ENCODE data around the gene CLN6. TPM values are rescaled to one million over a fixed set of nuclear protein-coding genes. Genes with fewer than 3 reads are reported as not detected.
"Not testable (repeated sequence)": the region's sequence is repeated elsewhere in the genome, so short reads cannot be mapped to it uniquely, and the experiment has no call there.

The CLN6 gene
- total RNA-seq, 4 donors from 2014 or later: 13.2 to 30.8 (median 24.4) TPM

GRCh38 chr15:68244235-68244634, 14.7 kb upstream of the CLN6 start:
- intact Hi-C loops (cut with DNase I): no loop called here
- 86 to 94% methylated on average over 1 of the region's 1 CpG for WGBS, 2 donors
- DNase-seq: no peak

GRCh38 chr15:68241088-68241935, 11.8 kb upstream of the CLN6 start:
- Histone ChIP-seq H3K9me3 (peaks cover 0 to 8% (median 0%) of the 10 kb centered on the region in 3 donors), H3K4me3 (no peak overlapping the region), H3K27ac (no peak overlapping the region), H3K36me3 (no peaks in the 10 kb centered on the region), H3K4me1 (no peaks in the 10 kb centered on the region), H3K27me3 (no peaks in the 10 kb centered on the region)
- TF ChIP-seq POLR2A (IDR thresholded peaks at IDR 0.05) (no peak), CTCF (IDR thresholded peaks at IDR 0.05) (no peak)
- intact Hi-C loops (cut with DNase I): no loop called here
- DNase-seq: no peak
- 77% methylated on average over 4 to 5 of the region's 5 CpGs for WGBS, 2 donors

More at GRCh38 chr15:68244235-68244634, 14.7 kb upstream of the CLN6 start:
- Histone ChIP-seq H3K27ac (no peak overlapping the region), H3K27me3 (no peaks in the 10 kb centered on the region), H3K4me3 (no peak overlapping the region), H3K9me3 (peaks cover 0 to 8% (median 0%) of the 10 kb centered on the region in 3 donors), H3K36me3 (no peaks in the 10 kb centered on the region), H3K4me1 (no peaks in the 10 kb centered on the region)
- TF ChIP-seq CTCF (IDR thresholded peaks at IDR 0.05) (no peak), POLR2A (IDR thresholded peaks at IDR 0.05) (no peak)

GRCh38 chr15:68239025-68239424, 9.5 kb upstream of the CLN6 start:
- H3K4me1 ChIP-seq: peaks cover 0 to 12% (median 0%) of the 10 kb centered on the region in 3 donors
- TF ChIP-seq POLR2A (IDR thresholded peaks at IDR 0.05): no peak
- TF ChIP-seq CTCF (IDR thresholded peaks at IDR 0.05): no peak
- intact Hi-C loops (cut with DNase I): no loop called here
- H3K9me3 ChIP-seq: peaks cover 0 to under 1% (median 0%) of the 10 kb centered on the region in 3 donors
- H3K36me3 ChIP-seq: no peaks in the 10 kb centered on the region
- no peak overlapping the region for H3K4me3 ChIP-seq
- H3K27me3 ChIP-seq: peaks cover 0 to 5% (median 0%) of the 10 kb centered on the region in 4 donors
- DNase-seq: no peak
- no peak overlapping the region for H3K27ac ChIP-seq

- 44 to 58% methylated on average over 3 to 4 of the region's 4 CpGs for WGBS, 2 donors
- Histone ChIP-seq H3K4me3 (no peak overlapping the region), H3K9me3 (no peaks in the 10 kb centered on the region), H3K36me3 (no peaks in the 10 kb centered on the region), H3K4me1 (peaks cover 3 to 23% (median 5%) of the 10 kb centered on the region in 3 donors), H3K27me3 (peaks cover 0 to 41% (median 0%) of the 10 kb centered on the region in 4 donors), H3K27ac (no peak overlapping the region)
- DNase-seq: no peak
- intact Hi-C loops (cut with DNase I): no loop called here
- no peak for TF ChIP-seq CTCF (IDR thresholded peaks at IDR 0.05)
Measured at GRCh38 chr15:68235022-68235421, 5.5 kb upstream of the CLN6 start.

- H3K9me3 ChIP-seq; H3K4me3 ChIP-seq; DNase-seq; intact Hi-C loops (cut with DNase I); H3K36me3 ChIP-seq; H3K27ac ChIP-seq: not testable (repeated sequence)
- H3K4me1 ChIP-seq: peaks cover 4 to 26% (median 7%) of the 10 kb centered on the region in 3 donors
- 74 to 79% methylated on average over 7 to 9 of the region's 9 CpGs for WGBS, 2 donors
- peaks cover 0 to 41% (median 0%) of the 10 kb centered on the region in 4 donors for H3K27me3 ChIP-seq
Measured at GRCh38 chr15:68234520-68234919, 5.0 kb upstream of the CLN6 start.

All from esophagus squamous epithelium (tissue), 5 donors.